ENCODE measurements around the gene EIF2AK2. TPM values are rescaled to one million over a fixed set of nuclear protein-coding genes. Genes with fewer than 3 reads are reported as not detected.

Gene EIF2AK2
- total RNA-seq, 2 experiments from 2014 or later, result 43.1 to 49.3 TPM

DNA sequence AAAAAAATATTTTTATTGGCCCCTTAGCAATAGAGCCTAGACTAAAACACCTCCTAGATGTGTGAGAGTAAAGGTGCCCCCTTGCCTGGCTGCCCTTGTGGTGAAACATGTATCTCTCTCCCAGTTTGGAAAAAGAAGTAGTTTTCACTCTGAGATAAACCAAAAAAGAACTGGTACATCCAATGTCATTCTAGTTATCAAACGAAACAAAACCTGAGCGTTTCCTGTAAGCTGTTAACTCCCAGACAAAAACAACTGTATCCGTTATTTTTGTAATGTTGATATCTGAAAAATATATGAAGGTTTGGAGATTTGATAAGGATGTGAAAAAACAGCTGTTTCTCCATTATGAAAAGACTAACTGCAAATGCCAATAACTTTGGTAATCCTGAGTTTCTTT, 96.9 kb downstream of the EIF2AK2 start:
- Mint-ChIP-seq H3K27ac (no peak overlapping the region), H3K27me3 (no peaks in the 10 kb centered on the region), H3K9me3 (no peaks in the 10 kb centered on the region), H3K4me1 (ENCODE audit: low read depth) (no peaks in the 10 kb centered on the region), H3K36me3 (ENCODE audit: low read depth) (peaks cover 17% of the 10 kb centered on the region), H3K4me3 (no peak overlapping the region)
- TF ChIP-seq, protein P1, sequence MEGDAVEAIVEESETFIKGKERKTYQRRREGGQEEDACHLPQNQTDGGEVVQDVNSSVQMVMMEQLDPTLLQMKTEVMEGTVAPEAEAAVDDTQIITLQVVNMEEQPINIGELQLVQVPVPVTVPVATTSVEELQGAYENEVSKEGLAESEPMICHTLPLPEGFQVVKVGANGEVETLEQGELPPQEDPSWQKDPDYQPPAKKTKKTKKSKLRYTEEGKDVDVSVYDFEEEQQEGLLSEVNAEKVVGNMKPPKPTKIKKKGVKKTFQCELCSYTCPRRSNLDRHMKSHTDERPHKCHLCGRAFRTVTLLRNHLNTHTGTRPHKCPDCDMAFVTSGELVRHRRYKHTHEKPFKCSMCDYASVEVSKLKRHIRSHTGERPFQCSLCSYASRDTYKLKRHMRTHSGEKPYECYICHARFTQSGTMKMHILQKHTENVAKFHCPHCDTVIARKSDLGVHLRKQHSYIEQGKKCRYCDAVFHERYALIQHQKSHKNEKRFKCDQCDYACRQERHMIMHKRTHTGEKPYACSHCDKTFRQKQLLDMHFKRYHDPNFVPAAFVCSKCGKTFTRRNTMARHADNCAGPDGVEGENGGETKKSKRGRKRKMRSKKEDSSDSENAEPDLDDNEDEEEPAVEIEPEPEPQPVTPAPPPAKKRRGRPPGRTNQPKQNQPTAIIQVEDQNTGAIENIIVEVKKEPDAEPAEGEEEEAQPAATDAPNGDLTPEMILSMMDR (IDR thresholded peaks at IDR 0.05), result no peak
- ChIA-PET CTCF (no interaction called here), POLR2A (no interaction called here)
- intact Hi-C loops (cut with micrococcal nuclease), result no loop called here
- ATAC-seq (no peak), DNase-seq (no peak)

DNA sequence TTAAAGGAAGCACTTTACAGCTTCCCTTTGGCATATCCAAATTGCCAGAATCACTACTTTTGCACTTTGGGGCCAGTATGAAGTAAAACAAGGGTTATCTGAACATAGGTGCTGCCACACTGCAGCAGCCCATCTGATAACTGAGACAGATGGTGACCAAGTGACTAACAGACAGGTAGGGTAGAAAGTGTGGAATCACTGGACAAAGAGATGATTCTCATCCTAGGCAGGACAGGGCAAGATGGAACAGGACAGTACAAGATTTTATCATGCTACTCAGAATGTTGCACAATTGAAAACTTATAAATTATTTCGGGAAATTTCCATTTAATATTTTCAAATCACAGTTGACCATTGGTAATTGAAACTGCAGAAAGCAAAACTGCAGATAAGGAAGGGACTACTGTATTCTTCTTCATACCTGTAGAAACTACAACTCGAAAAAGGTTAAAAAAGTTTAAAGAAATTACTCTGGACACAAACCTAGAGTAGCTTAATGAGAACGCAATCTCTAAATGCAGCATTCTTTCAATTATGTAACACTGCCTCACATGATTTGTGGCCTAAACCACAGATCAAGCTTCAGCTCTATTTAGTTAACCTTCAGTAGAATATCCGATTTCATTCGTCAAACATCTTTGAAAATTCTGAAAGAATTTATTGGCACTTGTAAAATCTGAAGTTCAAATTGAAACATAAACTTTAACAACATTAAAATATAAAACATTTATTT, 104.0 kb downstream of the EIF2AK2 start:
- H3K4me1 Mint-ChIP-seq (ENCODE audit: low read depth), result no peaks in the 10 kb centered on the region
- ChIA-PET CTCF (no interaction called here), POLR2A (no interaction called here)
- intact Hi-C loops (cut with micrococcal nuclease), result no loop called here
- no peak for DNase-seq
- H3K4me3 Mint-ChIP-seq, result no peak overlapping the region
- no peaks in the 10 kb centered on the region for H3K27me3 Mint-ChIP-seq
- TF ChIP-seq, protein P1 (IDR thresholded peaks at IDR 0.05), result no peak
- no peaks in the 10 kb centered on the region for H3K9me3 Mint-ChIP-seq
- H3K36me3 Mint-ChIP-seq (ENCODE audit: low read depth), result peaks cover 18% of the 10 kb centered on the region
- ATAC-seq, result no peak
- no peak overlapping the region for H3K27ac Mint-ChIP-seq

Other genes with a start within 250 kb of the EIF2AK2 start
- 10 to 100 TPM; 24.0 to 25.9 TPM for gene STRN, start 190.4 kb downstream of the EIF2AK2 start, total RNA-seq
- gene HEATR5B, start 72.6 kb downstream of the EIF2AK2 start, total RNA-seq, result 10 to 100 TPM; 15.2 to 18.2 TPM
- gene GPATCH11, start 72.5 kb downstream of the EIF2AK2 start, total RNA-seq, result 10 to 100 TPM in 1 of 2 experiments, 1 to 10 TPM in 1; 9.9 to 11.7 TPM
- gene SULT6B1, start 31.7 kb upstream of the EIF2AK2 start, total RNA-seq, result not detected
- gene CEBPZOS, start 39.5 kb upstream of the EIF2AK2 start, total RNA-seq, result 10 to 100 TPM; 43.7 to 48.4 TPM
- 10 to 100 TPM; 69.2 to 78.6 TPM for gene CEBPZ, start 74.6 kb upstream of the EIF2AK2 start, total RNA-seq
- 10 to 100 TPM; 18.4 to 22.5 TPM for gene NDUFAF7, start 74.7 kb upstream of the EIF2AK2 start, total RNA-seq
- 10 to 100 TPM; 23.8 to 25.6 TPM for gene PRKD3, start 167.9 kb upstream of the EIF2AK2 start, total RNA-seq
- gene QPCT, start 187.7 kb upstream of the EIF2AK2 start, total RNA-seq, result under 1 TPM; 0.29 to 0.56 TPM